ENCODE results near the gene CATSPERD.
A peak's percentile ranks its signal among the peaks of the same experiment; 100 is the strongest.

Gene CATSPERD

DNA sequence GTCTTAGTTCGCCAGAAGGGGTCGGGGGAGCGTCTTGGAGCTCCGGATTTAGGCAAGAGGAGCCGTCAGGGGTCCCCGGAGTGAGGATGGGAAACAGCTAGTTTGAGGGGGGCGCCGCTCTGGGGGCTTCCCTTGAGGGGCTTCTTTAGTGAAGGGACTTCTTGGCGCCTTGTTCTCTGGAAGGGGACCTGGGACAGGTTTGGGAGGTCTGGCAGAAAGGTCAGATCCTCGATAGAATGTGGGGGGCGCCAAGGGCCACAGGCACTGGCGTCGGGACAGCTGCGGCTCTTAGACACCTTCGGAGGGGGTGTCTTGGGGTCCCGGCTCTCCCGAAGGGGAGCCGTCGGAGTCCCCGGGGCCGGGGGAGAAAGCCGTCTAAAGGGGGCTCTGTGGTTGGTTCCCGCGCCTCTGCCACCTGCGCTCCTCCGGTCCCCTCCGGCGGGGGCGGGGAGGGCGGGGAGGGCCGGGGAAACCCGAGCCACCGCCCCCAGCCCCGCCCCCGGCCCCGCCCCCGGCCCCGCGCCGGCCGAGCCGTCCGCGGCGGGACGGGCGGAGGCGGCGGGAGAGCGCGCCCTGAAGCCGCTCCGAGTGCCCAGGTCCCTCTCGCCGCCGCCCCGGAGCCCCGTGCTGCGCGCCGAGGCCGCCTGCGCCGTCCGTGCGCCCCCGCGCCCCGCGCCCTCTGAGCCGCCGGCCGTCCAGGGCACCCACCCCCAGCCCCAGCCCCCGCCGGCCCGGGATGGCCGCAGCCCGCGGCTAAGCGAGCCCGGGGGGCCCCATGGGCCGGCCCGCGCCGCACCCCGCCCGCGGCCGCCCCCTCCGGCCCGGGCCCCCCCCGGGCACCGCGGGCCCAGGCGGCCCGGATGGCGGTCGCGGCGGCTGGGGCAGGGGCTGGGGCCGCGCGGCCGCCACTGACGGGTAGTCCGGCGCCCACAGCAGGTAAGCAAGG lies 84.4 kb downstream of the CATSPERD start, which contains the start of gene NRTN:
NRTN (plus strand) TSS at position 552 of the 946 bp plus-strand sequence. CDS start 19,099 bp downstream, outside the sequence.
- no peak for DNase-seq (ENCODE audit: low read depth)

DNA sequence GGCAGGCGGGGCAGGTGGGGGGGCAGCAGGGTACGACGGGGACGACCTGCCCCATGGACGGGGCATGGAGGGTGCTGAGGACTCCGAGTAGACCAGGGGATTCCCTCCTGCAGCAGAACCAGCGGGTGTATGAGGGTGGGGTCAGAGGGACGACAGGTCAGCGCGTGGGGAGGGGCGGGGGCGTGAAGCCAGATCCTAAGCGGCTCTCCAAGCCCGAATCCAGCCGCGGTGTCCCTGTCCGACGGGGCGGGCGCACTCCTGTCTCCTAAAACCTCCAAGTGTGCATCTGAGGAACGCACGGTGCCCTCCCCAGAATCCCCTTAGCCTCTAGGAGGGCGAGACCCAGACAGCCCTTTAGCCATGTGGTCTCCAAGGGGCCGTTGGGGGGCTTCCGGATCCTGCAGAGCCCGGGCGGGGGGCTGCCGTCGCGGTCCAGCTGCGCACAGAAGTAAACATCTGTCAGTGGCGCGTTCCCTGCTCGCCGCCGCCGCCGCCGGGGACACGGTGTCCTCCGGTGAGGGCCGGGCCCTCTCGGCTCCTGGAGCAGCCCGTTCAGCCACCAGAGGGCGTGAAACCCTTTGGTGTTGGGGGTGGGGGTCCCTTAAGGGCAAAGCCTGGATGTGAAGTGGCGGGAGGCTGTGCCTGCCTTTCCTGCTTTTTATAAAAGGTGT lies 85.2 kb downstream of the CATSPERD start:
- DNase-seq (ENCODE audit: low read depth) = peak; percentile 36

DNA sequence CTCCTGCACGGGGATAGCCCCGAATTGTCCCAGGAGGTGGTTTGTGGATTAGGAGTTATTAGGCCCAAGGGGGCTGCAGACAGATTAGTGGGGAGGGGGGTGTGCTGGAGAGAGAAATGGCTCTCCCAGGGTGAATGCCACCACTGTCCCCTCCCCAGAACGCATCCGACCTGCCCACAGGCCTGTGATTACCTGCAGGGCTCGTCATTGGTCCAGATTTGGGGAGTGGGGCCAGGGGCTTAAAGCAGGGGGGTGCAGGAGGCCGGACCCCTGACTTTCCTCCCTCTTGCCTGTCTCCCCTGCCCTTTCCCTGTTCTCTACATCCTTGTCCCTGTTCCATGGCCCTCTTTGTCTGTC lies 85.7 kb downstream of the CATSPERD start:
- DNase-seq (ENCODE audit: low read depth) = no peak

DNA sequence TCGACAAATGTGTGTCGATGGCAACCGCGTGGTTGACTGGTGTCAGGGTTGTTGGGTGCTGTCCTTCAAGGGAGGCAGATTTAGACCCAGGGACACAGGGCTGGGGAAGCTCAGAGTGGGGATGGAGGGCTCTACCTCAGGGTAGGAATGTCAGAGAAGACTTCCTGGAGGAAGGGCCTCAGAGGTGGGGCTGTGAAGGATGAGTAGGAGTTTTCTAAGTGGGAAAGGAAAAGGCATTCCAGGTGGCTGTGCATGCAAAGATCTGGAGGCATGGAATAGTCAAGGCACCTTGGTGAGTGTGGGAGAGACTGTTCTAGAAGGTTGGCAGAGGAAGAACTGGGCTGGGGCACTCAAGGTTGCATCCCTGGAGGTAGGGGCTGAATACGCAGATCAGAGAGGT lies 86.5 kb downstream of the CATSPERD start:
- no peak for DNase-seq (ENCODE audit: low read depth)

DNA sequence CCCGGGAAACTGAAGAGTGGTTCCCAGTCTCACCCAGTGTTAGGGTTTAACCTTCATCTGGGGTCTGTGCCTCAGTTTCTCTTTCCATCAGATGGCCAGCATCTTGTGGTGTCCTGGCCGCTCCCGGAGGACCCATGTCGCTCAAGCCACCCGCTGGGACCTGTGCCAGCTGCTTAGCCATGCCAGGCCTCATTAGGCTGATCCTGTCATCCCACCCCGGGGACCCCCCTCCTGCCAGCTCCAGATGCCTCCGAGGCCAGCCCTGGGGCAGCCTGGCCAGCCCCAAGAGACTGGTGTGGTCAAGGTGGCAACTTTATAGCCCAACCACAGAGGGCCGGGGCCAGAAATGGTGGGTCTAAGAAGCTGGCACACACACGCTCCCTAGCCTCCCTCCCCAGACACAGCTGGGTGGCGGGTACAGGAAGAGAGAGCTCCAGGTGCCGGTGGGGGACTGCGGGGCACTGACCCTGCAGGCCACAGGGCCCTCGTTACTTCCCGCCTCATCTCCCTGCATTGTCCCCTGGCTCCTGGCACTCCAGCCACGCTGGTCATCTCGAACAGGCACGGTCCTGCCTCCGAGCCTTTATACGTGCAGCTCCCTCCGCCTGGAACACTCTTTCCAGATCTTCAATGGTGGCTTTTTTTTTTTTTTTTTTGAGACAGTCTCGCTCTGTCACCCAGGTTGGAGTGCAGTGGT lies 87.8 kb downstream of the CATSPERD start:
- DNase-seq (ENCODE audit: low read depth) = no peak

DNA sequence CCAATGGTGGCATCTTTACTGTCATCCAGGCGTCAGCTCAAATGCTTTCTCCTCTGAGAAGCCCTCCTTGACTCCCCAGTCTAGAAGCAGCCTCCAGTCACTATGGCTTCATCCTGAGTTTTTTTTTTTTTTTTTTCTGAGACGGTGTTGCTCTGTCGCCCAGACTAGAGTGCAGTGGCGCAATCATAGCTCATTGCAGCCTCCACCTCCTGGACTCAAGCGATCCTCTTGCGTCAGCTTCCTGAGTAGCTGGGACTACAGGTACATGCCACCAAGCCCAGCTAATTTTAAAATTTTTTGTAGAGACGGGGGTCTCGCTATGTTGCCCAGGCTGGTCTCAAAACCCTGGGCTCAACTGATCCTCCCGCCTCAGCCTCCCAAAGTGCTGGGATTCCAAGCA lies 88.6 kb downstream of the CATSPERD start:
- peak; percentile 30 for DNase-seq (ENCODE audit: low read depth)

DNA sequence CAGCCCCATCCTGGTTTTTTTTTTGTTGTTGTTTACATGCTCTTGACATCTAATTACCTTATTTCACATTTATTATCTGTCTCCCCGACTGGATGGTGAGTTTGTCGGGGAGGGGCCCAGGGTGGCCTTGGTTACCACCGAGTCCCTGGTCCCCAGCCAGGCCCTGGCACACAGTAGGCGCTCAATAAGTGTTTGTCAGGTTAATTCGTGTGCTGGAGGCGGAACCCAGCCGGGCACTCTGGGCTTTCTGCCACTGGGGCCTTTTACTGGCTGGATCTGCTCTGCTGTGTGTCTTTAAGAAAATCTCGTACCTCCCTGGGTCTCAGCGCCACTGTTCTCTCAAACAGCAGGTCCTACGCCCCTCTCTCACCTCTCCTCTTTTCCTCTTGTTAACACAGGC lies 89.0 kb downstream of the CATSPERD start:
- DNase-seq (ENCODE audit: low read depth) = no peak

DNA sequence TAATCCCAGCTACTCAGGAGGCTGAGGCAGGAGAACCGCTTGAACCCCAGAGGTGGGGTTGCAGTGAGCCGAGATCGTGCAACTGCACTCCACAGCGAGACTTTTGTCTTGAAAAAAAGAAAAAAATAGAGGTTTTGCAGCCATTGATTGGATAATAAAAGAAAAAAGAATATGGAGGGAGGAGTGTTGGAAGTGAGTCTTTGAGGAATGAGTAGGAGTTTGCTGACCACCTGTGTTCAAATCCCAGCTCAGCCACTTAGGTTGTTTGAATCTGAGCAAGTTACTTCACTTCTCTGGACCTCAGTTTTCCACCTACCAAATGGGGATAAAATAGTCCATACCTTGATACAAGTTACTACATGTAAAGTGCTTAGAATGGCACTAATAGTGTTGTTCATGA lies 90.7 kb downstream of the CATSPERD start:
- DNase-seq (ENCODE audit: low read depth) = no peak

DNA sequence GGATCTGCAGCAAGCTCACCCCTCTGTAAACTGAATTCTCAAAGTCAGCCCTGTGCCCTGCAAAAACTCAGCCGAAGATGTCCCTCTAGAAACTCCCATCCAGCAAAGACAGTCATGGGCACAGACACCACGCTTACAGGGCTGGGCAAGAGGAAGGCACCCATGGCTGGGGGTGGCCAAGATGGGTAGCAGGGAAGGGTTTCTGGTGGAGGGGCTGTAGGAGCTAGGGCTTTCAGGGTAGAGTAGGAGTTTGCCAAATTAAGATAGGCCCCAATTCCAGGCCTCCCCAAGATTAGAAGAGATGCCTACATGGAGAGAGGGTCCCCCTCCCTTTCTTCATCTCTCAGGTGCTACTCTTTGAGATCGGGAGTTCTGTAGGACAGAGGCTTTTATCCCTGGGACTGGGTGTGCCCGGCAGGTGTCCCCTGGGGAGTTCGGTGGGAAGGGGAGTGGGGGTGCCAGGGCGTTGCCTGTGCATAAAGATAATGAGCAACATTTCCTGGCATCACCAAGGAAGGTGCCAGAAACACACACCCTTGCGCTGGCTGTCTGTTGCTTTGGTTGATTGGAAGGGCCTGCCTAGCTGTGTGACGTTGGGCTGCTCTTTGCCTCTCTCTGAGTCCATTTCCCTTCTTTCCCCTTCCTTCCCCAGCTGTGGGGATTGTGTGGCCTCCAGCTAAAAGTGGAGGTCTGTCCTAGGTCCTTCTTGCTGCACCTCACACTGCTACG lies 93.8 kb downstream of the CATSPERD start:
- DNase-seq (ENCODE audit: low read depth) = no peak

DNA sequence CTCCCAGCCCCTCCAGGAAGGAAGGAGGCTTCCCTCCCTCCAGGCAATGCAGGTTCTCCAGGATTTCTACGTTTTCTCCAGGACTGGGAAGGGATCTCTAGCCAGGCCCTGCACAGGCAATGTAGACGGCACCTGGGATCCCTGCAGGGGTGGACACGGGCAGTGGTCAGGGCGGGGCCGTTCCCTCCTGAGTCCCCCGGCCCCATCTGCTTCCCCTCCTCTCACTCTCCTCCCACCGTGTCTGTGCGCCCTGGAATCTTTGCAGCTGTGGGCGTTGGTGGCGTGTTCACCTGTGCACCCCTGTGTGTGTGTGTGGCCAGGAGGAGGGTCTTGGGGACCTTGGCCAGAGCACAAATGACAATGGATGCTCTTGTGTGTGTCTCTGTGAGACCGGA lies 94.4 kb downstream of the CATSPERD start:
- DNase-seq (ENCODE audit: low read depth) = no peak

DNA sequence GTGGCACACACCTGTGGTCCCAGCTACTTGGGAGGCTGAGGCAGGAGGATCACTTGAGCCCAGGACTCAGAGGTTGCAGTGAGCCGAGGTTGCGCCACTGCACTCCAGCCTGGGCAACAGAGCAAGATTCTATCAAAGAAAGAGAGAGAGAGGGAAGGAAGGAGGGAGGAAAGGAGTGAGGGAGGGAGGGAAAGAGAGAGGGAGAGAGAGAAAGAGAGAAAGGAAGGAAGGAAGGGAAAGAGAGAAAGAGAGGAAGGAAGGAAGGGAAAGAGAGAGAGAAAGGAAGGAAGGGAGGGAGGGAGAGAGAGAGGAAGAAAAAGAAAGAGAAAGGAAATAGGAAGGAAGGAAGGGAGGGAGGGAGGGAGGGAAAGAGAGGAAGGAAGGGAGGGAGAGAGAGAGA lies 96.8 kb downstream of the CATSPERD start:
- no peak for DNase-seq (ENCODE audit: low read depth)

DNA sequence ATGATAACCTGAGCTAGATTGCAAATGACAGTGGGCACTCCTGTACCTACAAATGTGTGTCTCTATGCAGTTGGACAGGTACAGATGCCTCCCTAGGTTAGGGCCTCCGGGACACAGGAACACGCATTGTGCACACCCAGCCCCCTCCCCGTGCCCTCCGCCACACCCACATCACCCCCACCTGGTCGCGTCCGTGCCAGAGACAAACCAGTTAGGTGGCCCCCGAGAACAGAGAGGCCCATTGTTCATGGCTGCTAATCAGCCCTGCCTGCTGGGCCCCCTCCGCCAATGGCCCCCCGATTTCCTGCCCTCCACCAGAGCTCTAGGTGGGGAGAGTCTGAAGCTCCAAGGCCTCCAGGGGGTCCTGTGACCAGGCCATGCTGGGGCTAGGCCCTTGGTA lies 98.2 kb downstream of the CATSPERD start:
- DNase-seq (ENCODE audit: low read depth) = no peak

DNA sequence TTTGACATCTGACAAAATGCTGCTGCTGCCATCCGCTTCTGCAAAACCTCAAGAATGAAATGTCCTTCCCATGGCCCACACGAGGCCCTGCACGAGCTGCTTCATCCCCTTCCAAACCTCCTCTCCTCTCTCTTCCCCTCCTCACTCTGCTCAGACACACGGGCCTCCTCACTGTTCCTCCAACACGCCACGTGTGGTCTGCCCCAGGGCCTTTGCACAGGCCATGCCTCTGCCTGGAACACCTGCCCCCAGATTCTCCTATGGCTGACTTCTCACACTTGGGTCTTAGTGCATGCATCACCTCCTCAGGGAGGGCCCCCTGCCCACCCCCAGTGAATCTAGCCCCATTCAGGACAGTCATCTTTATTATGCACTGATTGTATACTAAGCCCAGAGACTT lies 100.3 kb downstream of the CATSPERD start:
- DNase-seq (ENCODE audit: low read depth) = no peak

DNA sequence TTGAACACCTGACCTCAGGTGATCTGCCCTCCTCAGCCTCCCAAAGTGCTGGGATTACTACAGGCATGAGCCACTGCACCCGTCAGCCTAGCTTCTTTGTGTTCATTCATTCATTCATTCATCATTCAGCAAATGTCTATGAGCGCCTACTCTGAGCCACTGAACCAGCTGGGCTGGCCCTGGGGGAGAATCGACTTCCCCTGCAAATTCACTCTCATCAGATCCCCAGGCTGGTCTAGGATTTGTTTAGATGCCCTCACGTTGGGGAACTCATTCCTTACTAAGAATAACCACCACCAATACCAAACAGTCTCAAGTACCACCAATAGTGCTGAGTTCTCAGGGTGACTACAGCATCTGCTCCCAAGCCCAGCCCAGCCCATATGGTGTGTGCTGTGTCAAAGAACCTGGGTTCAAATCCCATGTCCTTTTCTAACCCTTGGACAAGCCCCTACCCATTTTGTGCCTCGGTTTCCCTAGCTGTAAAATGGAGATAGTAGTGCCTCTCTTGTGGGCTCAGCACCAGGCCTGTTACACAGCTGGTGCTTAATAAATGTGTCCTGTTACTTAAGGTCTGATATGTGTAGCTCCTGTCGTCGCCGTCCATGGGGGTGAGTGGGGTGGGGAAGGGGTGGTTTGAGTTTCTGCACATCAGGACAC lies 101.2 kb downstream of the CATSPERD start:
- DNase-seq (ENCODE audit: low read depth) = no peak

DNA sequence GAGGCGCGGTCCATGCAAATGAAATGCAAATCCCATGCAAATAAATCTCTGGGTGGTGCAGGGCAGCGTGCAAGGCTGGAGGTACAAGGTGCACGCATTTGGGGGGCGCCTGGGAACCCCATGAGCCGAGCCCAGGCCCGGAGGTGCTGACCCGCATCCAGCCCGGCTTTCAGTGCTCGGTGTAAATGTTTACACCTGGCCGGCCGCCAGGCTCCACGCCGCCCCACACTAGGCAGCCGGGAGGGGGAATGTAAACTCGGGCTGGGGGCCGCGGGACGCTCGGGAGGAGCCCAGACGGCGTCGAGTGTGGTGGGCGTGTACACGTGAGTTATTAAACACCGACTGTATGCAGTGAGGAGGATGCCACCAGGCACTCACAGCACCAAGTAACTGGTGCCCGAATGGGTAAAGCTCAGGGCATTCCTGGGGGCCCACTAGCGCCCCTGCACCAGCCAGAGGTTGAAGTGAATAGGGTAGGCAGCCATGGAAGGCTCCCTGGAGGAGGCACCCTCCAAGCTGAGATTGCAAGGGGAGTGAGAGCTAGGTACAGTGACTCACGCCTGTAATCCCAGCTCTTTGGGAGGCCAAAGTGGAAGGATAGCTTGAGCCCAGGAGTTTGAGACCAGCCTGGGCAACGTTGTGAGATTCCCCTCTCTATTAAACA lies 101.9 kb downstream of the CATSPERD start:
- no peak for DNase-seq (ENCODE audit: low read depth)

DNA sequence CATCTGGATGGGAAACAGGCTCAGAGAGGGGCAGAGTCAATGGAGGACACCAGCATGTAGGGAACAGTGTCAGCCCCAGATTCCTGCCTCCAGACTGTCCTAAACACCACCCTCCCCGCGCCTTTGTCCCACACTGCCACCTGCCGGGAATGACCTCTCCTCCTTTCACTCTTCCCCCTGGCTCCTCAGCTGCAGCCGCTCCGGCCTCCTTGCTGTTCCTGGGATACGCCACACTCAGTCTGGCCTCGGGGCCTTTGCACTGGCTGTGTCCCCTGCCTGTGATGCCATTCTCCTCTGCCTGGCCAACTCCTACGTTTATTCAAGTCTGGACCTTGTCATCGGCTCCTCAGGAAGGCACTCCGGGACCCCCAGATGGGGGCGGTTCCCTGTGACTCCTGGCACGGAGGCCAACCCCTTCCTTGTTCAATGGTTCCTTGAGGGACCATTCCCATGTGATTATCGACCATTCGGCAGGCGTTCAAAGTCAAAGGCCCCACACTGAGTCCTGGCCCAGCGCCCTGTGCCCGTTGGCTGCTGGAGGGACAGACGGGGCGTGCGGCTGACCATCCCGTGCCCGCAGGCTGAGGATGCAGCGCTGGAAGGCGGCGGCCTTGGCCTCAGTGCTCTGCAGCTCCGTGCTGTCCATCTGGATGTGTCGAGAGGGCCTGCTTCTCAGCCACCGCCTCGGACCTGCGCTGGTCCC lies 103.3 kb downstream of the CATSPERD start:
- no peak for DNase-seq (ENCODE audit: low read depth)

DNA sequence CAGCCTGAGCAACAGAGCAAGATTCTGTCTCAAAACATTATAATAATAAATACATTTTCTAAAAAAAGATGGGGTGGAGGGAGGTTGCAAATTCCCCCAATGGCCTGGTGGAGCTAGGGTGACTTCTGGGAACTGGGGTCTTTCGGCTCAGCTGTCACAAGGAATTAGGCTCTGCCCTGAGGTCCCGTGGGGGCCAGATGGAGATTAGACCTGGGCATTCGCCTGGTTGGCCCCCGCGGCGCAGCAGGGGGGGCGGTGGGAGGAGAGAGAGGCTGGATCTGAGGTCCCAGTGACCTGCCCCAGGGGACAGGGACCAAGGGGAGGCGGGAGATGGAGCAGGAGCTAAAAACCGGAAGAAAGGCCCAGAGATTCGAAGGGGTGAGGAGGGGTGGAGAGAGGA lies 104.3 kb downstream of the CATSPERD start:
- DNase-seq (ENCODE audit: low read depth) = no peak

DNA sequence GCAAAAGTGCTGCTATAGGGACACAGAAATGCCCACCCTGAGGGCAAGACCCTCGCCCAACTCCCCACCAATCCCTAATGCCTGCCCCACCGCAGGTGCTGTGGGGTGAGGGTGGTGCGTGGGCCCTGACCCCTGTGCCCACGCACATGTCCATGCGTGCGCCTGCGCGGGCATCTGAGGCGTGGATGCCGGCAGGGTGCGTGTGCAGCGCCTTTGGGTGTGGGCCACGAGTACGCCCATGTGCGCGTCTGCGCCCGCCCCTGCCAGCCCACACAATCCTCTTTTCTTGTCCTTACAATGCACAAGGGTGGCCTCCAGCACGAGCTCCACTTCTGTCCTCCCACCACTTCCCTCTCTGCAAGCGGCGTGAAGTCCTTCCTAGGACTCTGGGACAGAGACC lies 104.7 kb downstream of the CATSPERD start:
- DNase-seq (ENCODE audit: low read depth) = no peak

DNA sequence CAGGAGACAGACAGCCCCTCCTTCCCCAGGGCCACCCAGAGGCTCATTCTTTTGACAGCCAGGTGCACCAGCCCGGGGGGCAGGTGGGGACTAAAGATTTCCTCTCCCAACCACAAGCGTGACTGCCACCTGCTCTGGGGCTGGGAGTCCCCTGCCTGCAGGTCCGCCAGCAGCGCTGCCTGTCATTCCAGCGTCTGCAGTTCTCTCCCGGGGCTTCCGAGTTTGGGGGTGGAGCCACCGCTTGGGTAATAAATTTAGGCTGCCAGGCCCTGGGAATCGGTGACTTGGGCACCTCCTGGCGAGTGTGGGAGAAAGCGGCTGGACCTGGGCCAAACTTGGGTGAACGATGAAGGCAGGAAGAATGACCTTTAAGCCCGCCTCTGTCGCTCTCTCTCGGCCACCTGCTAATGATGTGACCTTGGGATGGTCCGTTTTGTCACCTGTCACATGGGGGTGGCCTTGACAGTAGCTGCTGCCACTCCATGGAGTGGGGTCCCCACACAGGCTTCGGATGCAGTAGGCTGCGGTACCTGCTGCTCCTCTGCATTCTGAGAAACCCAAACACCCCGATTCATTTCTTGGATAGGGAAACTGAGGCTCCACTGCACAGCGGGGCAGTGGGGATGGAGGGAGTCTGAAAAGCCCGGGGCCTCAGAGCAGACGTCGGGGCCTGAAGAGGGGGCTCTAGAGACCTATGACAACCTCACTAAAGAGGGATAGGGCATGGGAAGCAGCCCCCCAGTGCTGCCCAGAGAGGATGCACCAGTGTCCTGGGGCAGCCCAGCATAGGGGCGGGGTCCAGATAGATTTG lies 106.3 kb downstream of the CATSPERD start:
- DNase-seq (ENCODE audit: low read depth) = no peak

Measured in iris pigment epithelial cell (primary cell).